HG03045 (cell line): ENCODE results near the gene ATP2B1.

Experiments used
- ATAC-seq: cut with Tn5 transposase; IDR thresholded peaks from one replicate; pipeline ENCODE4 v1.9.1; 2021; ENCODE audit warnings: mild to moderate bottlenecking, moderate library complexity; ENCODE audit not compliant: unreplicated experiment

ATP2B1 gene

DNA sequence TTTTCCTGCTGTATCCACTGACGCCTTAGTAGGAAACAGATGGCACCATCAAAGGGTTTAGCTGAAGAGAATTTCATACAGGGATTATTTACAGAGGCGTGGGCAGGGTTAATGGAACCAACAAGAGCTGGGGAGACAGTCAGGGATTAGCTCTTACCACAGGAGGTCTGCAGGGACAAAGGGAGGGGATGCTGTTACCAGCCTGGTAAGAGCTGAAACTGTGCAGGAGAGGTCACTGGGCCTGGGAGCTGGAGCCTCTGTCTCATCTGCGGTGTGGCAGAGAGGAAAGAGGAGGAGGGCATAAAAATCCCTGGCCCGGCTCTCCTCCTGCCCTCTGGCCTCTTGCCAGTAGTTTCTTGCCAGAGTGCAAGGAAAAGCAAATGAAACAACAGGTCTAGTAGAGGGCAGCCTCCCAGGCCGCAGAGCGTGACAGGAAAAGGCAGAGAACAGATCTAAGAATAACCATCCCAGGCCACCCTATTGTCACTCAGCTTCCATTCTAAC, 163.9 kb downstream of the ATP2B1 start:
- ATAC-seq = no peak

DNA sequence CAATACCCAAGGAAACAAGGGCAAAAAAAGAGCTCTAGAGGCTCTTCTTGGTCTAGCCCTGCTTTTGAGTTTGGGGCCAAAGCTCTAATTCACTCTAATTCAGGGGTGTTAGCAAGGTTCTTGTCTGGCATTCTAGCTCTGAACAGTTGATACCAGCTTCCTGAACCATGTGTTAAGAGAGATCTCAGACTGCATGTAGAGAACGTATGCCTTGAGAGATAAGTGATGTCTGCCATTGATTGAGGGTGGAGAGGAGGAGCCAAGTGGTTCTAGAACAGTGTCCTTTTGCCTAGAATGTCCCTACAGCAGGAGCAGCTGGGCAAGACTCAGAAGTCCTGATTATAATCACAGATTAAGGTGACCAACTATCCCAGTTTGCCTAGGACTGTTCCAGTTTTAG, 164.6 kb downstream of the ATP2B1 start:
- no peak for ATAC-seq

DNA sequence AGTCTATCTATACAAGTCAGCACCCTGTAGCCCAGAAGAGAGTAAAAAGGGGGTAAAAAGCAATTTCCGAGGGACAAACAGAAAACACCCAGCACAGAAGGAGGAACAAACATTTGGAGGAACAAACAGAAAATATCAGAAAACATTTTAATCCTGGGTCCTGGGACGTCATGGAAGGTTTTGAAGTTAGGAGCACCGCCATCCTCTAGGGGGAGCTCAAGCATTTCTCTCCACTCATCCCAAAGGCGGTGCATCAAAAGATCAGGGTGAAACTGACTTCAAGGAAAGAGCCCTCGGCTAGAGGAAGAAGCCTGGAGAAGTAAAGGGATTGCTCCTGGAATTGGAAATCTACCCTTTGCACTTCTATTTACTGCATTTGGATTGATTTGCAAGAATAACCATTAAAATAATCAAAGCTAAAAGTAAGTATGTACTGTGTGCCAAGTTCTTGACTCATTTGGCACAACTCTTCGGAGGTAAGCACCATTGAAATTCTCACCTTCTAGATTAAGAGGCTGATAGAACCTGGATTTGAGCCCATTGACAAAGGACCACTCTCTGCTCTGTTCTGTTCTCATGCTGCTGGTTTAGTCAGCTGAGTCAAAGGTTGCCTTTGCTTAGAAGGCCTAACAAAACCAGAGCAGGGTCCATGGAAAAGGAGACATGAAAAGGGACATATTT, 165.6 kb downstream of the ATP2B1 start:
- ATAC-seq = peak; percentile 73

DNA sequence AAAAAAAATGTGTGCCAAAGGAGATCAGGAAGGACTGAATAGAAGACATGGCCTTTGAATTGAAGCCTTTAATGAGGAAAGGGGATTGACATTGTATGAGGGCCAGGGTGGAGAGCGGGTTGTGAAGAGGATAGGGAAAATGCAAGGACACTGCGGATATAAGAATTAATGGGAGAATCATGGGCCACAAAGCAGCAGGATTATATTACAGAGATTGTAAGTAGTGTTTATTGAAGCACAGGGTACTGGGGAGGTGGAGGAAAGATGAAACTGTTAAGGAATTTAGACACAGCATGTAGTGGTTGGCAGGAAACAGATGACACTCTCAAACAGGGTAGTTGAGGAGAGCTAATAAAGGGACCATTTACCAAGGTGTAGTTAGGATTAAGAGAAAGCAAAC, 166.4 kb downstream of the ATP2B1 start:
- ATAC-seq = no peak

DNA sequence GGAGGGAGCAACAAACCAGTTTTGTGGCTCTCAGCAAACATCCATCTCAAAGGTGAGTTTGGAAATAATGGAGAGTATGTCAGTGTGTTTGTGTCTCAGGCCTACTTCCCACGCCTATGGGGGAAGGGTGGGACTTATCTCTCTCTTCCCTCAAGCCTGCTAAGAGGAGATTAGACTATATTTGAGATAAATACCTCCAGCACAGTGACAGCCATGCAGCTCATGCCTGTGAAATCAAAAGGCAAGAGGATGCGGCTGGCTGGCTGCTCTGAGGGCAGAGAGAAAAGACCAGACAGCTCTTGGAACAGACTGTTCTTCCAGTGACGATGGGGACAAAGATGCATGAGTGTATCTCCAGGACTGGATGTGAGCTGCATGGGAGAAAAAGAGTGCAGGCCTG, 168.1 kb downstream of the ATP2B1 start:
- no peak for ATAC-seq

DNA sequence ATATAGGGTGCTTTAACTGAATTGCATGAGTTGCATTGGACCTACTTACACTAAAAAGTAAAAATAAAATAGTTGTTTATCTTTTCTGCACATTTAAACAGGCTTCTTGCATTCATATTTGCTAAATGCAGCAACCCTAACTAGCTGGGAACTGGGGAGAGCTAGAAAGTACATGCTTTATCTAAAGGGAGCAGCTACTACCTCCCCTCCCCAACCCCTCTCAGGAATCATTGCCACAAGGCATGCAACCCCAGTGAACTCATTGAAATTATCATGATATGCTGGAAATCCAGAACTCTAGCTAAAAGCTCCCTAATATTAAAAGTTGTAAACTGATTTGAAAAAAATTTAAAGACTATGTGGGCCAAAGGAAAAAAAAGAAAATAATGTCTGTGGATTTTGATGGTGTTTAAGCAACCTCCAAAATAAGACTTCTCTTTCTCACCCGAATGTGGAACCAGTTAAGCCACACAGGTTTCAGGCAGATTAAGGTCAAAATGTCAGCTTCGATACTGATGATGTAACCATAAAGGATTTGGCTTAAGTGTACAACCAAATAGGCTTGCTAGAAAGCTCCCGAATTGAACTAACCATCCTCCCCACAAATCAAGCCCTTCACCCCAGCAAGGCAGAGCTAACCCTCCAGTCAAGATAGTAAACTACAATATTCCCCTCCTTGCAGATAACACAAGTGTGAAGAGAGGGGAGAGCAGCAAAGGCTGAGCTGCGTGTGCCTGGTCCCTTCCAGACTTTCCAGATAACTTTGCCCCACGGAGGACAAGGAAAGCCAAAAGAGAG, 169.0 kb downstream of the ATP2B1 start:
- no peak for ATAC-seq

DNA sequence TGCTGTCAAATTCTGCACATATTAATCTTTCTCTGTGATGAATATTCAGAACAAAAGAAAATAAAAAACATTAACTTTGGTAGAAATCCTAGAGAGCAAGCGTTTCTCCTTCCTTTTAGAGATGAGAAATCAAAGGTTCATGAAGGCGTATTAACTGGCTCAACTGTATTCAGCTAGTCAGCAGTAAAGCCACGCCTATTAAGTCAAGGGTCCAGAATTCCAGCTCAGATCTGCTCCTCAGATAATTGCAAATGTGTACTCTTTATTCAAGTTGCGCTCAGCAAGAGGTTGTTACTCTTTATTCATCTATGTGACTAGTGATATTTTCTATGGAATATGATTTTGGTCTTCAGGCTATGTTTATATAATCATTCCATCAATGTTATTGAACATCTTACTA, 169.7 kb downstream of the ATP2B1 start:
- no peak for ATAC-seq
